Upper lobe of left lung (tissue), 6 donors: ENCODE measurements around the gene CALHM4. TPM values are rescaled to one million over a fixed set of nuclear protein-coding genes. Genes with fewer than 3 reads are reported as not detected.

ENCODE experiments used
- ATAC-seq, 2 donors: fragments of 200-7000 bp; cut with Tn5 transposase; one replicate each; pipeline ENCODE4 v1.9.1; 2022; ENCODE audit warnings: mild to moderate bottlenecking in 2 of 2, moderate library complexity in 2 of 2; ENCODE audit not compliant: low FRiP score in 2 of 2
- DNase-seq, 2 donors: peaks; one replicate each; pipeline ENCODE4 v3.0.0-alpha.2; 2019 to 2020
- H3K27ac ChIP-seq, 4 donors: fragments of 200-600 bp; sonication (generic); one replicate each; pipeline ENCODE4 v1.5.1; 2016 to 2019
- H3K27me3 ChIP-seq, 4 donors: fragments of 200-600 bp; sonication (generic); one replicate each; pipeline ENCODE4 v1.5.1; 2017 to 2019
- H3K36me3 ChIP-seq, 4 donors: fragments of 200-600 bp; sonication (generic); one replicate each; pipeline ENCODE4 v1.5.1; 2016 to 2019
- H3K4me1 ChIP-seq, 4 donors: fragments of 200-600 bp; sonication (generic); one replicate each; pipeline ENCODE4 v1.5.1; 2018 to 2019
- H3K4me3 ChIP-seq, 4 donors: fragments of 200-600 bp; sonication (generic); one replicate each; pipeline ENCODE4 v1.5.1; 2017 to 2019; ENCODE audit warnings: mild to moderate bottlenecking in 2 of 4, moderate library complexity in 1 of 4
- H3K9me3 ChIP-seq, 4 donors: fragments of 200-600 bp; sonication (generic); one replicate each; pipeline ENCODE4 v1.5.1; 2018 to 2019
- EP300 ChIP-seq, 4 donors: sonication (generic); formaldehyde crosslinking; IDR thresholded peaks; one replicate each; pipeline ENCODE4 v1.5.1; 2017; ENCODE audit warnings: antibody characterized with exemption in 4 of 4, control low read depth in 2 of 4
- POLR2A ChIP-seq, 4 donors: fragments of 450-650 bp; IDR thresholded peaks; one replicate each; pipeline ENCODE4 v1.5.1; 2016 to 2017; ENCODE audit warnings: antibody characterized with exemption in 4 of 4, mild to moderate bottlenecking in 2 of 4
- POLR2AphosphoS5 ChIP-seq, 2 donors: sonication (generic); formaldehyde crosslinking; IDR thresholded peaks; one replicate each; pipeline ENCODE4 v1.5.1; 2017; ENCODE audit warnings: antibody characterized with exemption in 2 of 2
- WGBS, 2 donors: methylation state at CpG; one replicate each; pipeline ENCODE4 v1.1.5; 2017 to 2018; 5-methylcytosine and 5-hydroxymethylcytosine counted together
- total RNA-seq, 6 donors: library from RNA; depleted of rRNA in 4 of 6; stranded (reverse); fragments of >200 nt in 4 of 6; gene quantifications; one replicate each; pipeline versions ENCODE4 v1.1.0 to v1.2.1, GENCODE V29; 2016 to 2021
- TF ChIP-seq, protein P1 (sequence below), 6 experiments: fragments of 450-650 bp in 4 of 6; fragments of 200-600 bp in 2 of 6; sonication (generic) in 2 of 6; IDR thresholded peaks; one replicate each; pipeline ENCODE4 v1.5.1; 2016 to 2019; ENCODE audit warnings: antibody characterized with exemption in 6 of 6
- donor health status: DM: no; HTN: no; CAD: no; lungs with moderate emphysema.
- donor health status: DM: no; HTN: yes; CAD: no; lungs with severe emphysema.

Gene CALHM4
- total RNA-seq, 6 donors from 2014 or later, result not detected

DNA sequence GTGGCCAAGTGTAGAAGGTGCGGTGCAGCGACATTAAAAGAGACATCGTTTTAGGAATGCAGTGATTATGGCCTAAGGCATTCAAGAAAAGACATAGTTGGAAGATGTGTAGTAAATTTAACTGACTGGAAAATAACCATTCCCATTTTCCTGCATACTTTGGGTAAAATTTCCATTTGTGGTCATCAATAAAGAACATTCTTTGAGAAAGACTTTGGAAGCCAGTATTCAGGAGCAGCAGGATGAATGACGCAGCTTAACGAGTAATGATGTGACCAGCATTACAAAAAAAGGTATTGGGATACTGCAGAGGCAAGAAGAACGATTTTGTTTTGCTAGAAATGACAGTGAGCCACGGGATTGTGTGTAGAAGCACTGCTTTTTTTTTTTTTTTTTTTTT, 10.8 kb downstream of the CALHM4 start:
- DNase-seq (no peak), ATAC-seq (no peak)
- Histone ChIP-seq H3K27me3 (no peaks in the 10 kb centered on the region), H3K27ac (no peak overlapping the region), H3K4me1 (peaks cover 0 to 7% (median 2%) of the 10 kb centered on the region in 4 donors), H3K4me3 (no peak overlapping the region), H3K36me3 (no peaks in the 10 kb centered on the region), H3K9me3 (no peaks in the 10 kb centered on the region)
- WGBS, 2 donors, result 79 to 90% methylated on average over 7 of the region's 7 CpGs
- TF ChIP-seq EP300 (IDR thresholded peaks at IDR 0.05), result no peak
- TF ChIP-seq, protein P1, sequence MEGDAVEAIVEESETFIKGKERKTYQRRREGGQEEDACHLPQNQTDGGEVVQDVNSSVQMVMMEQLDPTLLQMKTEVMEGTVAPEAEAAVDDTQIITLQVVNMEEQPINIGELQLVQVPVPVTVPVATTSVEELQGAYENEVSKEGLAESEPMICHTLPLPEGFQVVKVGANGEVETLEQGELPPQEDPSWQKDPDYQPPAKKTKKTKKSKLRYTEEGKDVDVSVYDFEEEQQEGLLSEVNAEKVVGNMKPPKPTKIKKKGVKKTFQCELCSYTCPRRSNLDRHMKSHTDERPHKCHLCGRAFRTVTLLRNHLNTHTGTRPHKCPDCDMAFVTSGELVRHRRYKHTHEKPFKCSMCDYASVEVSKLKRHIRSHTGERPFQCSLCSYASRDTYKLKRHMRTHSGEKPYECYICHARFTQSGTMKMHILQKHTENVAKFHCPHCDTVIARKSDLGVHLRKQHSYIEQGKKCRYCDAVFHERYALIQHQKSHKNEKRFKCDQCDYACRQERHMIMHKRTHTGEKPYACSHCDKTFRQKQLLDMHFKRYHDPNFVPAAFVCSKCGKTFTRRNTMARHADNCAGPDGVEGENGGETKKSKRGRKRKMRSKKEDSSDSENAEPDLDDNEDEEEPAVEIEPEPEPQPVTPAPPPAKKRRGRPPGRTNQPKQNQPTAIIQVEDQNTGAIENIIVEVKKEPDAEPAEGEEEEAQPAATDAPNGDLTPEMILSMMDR (IDR thresholded peaks at IDR 0.05), result no peak
- TF ChIP-seq POLR2A (IDR thresholded peaks at IDR 0.05), result no peak
- no peak for TF ChIP-seq POLR2AphosphoS5 (IDR thresholded peaks at IDR 0.05)

DNA sequence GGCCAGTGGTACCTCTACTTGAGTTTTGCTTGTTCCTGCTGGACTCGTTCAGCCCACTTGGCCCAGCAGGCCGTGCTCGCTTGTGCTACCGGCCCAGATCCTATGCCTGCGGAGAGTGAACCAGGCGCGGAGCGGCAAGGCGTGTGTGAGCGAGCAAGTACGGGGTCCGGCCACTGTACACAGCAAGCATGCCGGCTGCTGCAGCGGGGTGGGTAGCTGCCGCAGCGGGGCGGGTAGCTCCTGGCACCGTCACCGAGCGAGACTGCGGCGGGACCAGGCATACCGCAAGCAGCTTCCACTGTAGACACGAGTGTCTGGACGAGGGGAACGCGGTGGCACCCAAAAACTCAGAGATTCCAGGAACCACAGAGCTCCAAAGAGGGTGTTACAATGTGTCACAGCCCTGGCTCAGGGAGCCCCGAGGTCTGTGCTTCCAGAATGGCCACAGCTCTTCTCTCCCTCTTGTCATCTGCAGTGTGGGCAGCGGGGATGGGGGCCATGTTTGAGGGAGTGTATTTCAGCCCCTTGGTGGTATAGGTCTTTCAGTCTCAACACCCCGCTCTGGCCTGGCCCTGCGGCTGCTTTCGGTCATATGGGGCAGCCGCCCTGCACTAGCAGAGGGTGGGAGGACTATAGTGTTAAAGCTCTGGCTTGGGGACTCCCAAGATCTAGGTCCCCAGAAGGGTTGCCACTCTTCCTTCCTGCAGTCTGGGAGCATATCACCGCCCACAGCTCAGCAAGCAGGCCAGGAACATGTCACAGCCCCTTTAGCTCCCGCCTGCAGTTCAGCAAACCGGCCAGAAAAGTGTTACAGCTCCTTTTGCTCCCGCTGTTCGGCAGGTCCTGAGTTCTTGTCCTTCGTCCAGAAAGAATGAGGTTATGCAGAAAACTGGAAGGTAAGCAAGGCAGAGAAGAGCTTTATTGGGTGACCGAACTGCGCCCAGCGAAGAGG, 11.6 kb downstream of the CALHM4 start:
- Histone ChIP-seq H3K36me3 (no peaks in the 10 kb centered on the region), H3K27ac (no peak overlapping the region), H3K27me3 (no peaks in the 10 kb centered on the region), H3K4me1 (peaks cover 5 to 14% (median 9%) of the 10 kb centered on the region in 4 donors), H3K9me3 (no peaks in the 10 kb centered on the region), H3K4me3 (peak overlapping the region in 2 of 4 donors; percentile 25 to 32)
- 78 to 81% methylated on average over 37 to 42 of the region's 42 CpGs for WGBS, 2 donors
- peak in 1 of 2 donors; percentile 85 for DNase-seq
- ATAC-seq, result peak; percentile 38 to 63
- TF ChIP-seq POLR2AphosphoS5 (IDR thresholded peaks at IDR 0.05), result no peak
- TF ChIP-seq POLR2A (IDR thresholded peaks at IDR 0.05), result no peak
- no peak for TF ChIP-seq EP300 (IDR thresholded peaks at IDR 0.05)
- TF ChIP-seq, protein P1 (IDR thresholded peaks at IDR 0.05), result no peak

DNA sequence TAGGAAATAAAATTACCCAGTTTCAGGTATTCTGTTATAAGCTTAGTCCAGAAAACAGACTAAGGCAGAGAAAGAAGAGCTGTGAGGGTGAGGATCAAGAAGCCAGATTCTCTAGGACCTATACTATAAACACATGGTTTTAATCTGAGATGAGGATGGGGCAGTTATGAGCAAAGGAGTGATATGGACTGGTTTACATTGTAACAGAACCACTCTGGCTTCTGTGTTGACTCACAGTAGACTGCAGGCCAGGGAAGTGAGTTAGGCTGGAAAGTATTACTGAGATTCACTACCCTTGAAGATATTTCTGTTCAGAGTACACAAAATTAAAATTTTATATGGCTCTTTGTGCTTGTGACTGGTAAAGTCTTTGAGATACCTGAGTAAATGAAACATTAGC, 14.6 kb downstream of the CALHM4 start:
- Histone ChIP-seq H3K36me3 (no peaks in the 10 kb centered on the region), H3K27ac (no peak overlapping the region), H3K4me1 (peaks cover 16 to 24% (median 19%) of the 10 kb centered on the region in 4 donors), H3K4me3 (no peak overlapping the region), H3K27me3 (no peaks in the 10 kb centered on the region), H3K9me3 (no peaks in the 10 kb centered on the region)
- TF ChIP-seq, protein P1 (IDR thresholded peaks at IDR 0.05), result no peak
- TF ChIP-seq POLR2AphosphoS5 (IDR thresholded peaks at IDR 0.05) (no peak), EP300 (IDR thresholded peaks at IDR 0.05) (no peak), POLR2A (IDR thresholded peaks at IDR 0.05) (no peak)
- no peak for DNase-seq
- no peak for ATAC-seq

DNA sequence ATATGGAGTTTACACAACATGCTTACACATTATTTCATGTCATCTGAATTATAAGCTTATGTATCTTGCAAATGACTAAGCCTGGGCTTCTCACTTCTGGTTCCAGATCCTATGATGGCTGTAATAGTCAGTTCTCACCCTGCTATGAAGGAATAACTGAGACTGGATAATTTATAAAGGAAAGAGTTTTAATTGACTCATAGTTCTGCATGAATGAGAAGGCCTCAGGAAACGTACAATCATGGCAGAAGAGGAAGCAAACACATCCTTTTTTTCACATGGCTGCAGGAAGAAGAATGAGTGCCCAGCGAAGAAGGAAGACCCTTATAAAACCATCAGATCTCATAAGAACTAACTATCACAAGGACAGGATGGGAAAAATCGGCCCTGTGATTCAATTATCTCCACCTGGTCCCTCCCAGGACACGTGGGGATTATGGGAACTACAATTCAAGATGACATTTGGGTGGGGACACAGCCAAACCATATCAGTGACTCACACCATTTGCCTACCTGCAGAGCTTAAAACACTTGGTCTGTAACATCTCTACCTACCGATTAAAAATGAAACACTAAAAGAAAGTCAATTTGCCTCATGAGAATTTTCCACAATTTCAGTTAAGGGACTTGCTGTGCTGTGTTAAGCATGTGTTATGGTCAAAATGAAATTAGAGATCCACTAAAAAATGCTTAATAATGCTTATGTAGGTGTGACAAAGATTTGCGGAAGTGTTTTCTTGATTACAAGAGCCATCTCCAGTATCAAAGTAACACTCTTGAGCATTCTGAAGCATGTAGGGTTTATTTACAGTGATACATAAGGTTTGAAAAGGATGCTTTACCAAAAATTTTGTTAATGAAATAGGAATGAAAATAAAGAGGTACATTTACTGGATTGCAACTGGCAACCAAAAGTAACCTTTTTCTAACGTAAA, 15.5 kb downstream of the CALHM4 start:
- no peak for ATAC-seq
- Histone ChIP-seq H3K4me1 (peaks cover 23 to 34% (median 24%) of the 10 kb centered on the region in 4 donors), H3K9me3 (no peaks in the 10 kb centered on the region), H3K27ac (no peak overlapping the region), H3K4me3 (no peak overlapping the region), H3K27me3 (no peaks in the 10 kb centered on the region), H3K36me3 (no peaks in the 10 kb centered on the region)
- no peak for DNase-seq
- 65 to 68% methylated on average over 7 of the region's 7 CpGs for WGBS, 2 donors
- TF ChIP-seq, protein P1 (IDR thresholded peaks at IDR 0.05), result no peak
- TF ChIP-seq EP300 (IDR thresholded peaks at IDR 0.05) (no peak), POLR2A (IDR thresholded peaks at IDR 0.05) (no peak)
